ENCODE measurements around the gene SNX1. TPM values are rescaled to one million over a fixed set of nuclear protein-coding genes. Genes with fewer than 3 reads are reported as not detected.

Gene SNX1
- total RNA-seq, 1 donor from 2014 or later, result 26.5 TPM

DNA sequence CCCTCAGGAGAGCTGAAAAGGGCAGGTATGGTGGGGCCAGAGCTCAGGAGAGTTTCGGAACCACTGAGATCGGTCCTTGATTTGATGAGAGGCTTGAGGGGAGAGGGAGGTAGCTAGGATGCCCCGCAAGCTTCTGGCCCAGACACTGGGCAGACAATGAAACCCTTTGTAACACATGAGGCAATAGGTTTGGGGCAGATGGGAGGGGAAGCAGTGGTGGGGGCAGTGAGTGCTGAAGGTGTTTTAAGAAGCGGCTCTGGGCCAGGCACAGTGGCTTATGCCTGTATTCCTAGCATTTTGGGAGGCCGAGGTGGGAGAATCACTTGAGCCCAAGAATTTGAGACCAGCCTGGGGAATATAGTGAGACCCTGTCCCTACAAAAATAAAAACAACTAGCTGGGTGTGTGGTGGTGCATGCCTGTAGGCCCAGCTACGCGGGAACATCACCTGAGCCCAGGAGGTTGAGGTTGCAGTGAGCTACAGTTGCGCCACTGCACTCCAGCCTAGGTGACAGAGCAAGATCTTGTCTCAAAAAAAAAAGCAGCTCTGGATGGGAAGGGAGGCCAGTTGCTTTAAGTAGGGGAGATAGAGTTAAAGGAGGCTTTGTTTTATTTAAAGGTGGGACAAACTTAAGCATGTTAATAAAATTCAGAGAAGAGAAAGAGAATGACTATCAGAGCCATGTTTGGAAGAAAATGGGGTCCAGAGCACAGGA is 46.2 kb downstream of the SNX1 start:
- FAIRE-seq, result no peak

GRCh38 chr15:64143276-64143675 is 47.5 kb downstream of the SNX1 start:
- DNase-seq (ENCODE audit: low spot score in 2 of 2), result no peak
- FAIRE-seq, result no peak

More for the DNA sequence above, 46.2 kb downstream of the SNX1 start:
- DNase-seq (ENCODE audit: low spot score in 2 of 2), result no peak

DNA sequence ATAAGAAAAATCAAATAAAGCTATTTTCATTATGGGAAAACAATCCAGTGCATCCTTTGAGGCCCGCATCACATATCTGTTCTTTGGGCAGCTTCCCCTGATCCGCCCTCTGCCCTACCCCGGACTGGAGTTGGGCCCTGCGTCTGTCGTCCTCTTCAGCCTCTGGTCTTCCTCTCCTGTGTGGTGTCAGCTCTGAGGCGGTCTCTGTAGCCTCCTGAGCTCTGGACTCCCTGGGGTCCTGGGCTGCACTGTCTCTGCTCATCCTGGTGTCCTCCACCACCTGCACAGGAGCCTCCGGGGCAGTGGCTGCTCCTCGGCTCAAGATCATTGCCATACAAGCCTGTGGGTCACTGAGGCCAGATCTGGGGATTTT is 48.4 kb downstream of the SNX1 start:
- DNase-seq (ENCODE audit: low spot score in 2 of 2), result no peak
- no peak for FAIRE-seq

GRCh38 chr15:64144565-64145281 is 48.9 kb downstream of the SNX1 start:
- no peak for DNase-seq (ENCODE audit: low spot score in 2 of 2)
- FAIRE-seq, result no peak

GRCh38 chr15:64146041-64146440 is 50.3 kb downstream of the SNX1 start:
- FAIRE-seq, result no peak

DNA sequence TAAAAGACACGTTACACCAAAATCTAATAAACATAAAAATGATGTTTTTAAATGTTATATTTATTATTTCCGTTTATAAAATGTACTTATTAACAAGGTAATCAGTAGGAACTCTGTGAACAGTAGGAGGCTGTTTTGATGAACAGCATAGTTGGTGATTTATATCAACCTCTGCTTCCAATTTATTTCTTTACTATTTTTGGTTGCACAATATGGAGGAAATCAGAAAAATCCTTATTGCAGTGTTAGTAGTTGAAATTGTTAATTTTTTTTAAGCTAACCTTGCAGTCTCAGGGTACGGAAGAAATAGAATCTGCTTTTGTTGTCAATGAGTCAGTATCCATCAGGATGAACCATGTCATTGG is 50.7 kb downstream of the SNX1 start:
- FAIRE-seq (no peak), DNase-seq (ENCODE audit: low spot score in 2 of 2) (no peak)

More at GRCh38 chr15:64146041-64146440, 50.3 kb downstream of the SNX1 start:
- DNase-seq (ENCODE audit: low spot score in 2 of 2), result no peak

GRCh38 chr15:64146885-64147681 is 51.3 kb downstream of the SNX1 start:
- DNase-seq (ENCODE audit: low spot score in 2 of 2) (no peak), FAIRE-seq (no peak)

GRCh38 chr15:64148168-64148567 is 52.4 kb downstream of the SNX1 start:
- no peak for FAIRE-seq
- no peak for DNase-seq (ENCODE audit: low spot score in 2 of 2)

DNA sequence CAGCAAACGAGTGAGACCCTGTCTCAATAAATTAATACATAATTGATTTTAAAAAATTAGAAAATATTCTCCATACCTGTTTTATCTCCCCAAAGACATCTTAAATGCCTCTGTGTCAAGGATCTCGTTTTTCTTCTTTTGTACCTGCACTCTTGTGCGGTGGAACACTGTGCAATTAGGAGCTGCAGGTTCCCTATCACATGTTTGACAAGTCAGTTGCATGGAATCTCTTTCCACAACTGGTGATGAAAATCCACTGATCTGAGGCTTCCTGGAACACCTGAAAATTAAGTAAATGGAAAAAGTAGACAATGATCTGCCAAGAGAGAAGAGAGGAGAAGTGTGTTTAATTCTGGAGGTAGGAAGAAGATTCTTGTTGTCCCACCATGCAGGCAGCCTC is 52.8 kb downstream of the SNX1 start:
- FAIRE-seq (no peak), DNase-seq (ENCODE audit: low spot score in 2 of 2) (no peak)

- DNase-seq (ENCODE audit: low spot score in 2 of 2), result no peak
- FAIRE-seq, result no peak
Observed at GRCh38 chr15:64149424-64149823, 53.6 kb downstream of the SNX1 start.

- DNase-seq (ENCODE audit: low spot score in 2 of 2) (no peak), FAIRE-seq (no peak)
Observed at GRCh38 chr15:64149893-64150578, 54.3 kb downstream of the SNX1 start.

DNA sequence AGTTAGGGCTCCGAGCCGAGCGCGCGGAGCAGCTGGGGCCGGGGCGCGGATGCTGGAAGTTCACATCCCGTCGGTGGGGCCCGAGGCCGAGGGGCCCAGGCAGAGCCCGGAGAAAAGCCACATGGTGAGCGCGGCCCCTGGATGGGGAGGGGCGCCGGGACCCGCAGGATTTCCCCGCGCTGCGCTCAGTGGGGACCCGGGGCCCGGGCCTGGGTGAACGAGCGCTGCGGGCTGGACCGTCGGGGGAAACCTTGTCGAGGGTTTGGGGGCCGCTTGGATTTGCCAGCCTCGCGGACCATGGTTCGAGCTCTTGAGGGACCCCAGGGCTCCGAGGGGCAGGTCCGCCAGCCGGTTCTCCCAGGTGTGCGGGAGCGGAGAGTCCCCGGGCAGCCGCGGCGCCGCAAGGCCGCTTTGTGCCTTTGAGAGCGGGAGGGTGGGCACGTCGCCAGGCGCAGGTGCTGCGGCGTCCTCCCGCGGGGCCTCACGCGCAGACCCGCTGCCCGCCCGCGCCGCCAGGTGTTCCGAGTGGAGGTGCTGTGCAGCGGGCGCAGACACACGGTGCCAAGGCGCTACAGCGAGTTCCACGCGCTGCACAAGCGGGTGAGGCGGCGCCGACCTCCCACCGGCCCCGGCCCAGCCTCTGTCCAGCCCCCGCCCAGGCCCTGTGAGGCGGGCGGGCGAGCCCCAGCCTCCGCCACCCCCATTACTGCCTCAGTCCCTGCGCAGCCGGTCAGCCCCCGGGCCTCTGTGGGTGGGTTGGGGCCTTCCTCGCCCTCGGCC is 56.1 kb downstream of the SNX1 start, which contains the start of gene SNX22:
Gene SNX22 (plus strand): TSS at position 5 of the 780 bp plus-strand sequence. CDS start 45 bp downstream, at position 50.
- DNase-seq (ENCODE audit: low spot score in 2 of 2), result peak in 1 of 2 donors; percentile 57
- FAIRE-seq, result no peak

DNA sequence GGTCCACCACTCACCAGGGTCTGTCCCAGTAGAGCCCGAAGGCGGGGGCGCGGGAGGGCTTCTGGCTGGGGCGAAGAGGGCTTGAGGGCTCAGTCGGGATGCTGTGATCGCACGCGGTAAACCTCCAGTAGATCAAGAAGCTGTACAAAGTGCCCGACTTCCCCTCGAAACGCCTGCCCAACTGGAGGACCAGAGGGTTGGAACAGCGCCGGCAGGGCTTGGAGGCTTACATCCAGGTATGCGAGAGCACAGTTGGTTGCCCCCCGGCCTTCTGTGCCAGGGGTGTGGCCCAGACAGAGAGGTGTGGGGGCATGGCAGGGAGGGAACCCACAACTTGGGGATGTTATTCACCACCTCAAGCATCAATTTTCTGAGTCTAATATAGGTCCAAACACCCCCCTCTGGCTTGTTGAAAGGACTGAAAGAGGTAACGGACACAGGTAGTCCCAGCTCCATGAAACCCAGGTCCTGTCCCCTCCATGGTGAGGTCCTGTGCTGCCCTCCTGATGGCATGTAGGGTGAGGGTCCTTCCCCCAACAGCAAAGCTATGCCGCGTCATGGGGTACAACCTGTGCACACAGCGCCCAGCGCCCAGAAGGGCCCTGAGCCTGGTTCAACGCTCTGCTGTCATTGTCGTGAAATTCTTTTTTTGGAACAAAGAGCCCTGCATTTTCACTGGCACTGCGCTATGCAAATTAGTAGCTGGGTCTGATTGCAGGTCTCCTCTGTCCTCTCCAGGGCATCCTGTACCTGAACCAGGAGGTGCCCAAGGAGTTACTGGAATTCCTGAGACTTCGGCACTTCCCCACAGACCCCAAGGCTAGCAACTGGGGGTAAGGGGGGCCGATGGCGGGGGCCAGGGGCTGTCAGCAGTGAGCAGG is 57.0 kb downstream of the SNX1 start:
- DNase-seq (ENCODE audit: low spot score in 2 of 2) (no peak), FAIRE-seq (no peak)

- peak; percentile 90 to 94 for DNase-seq (ENCODE audit: low spot score in 2 of 2)
- no peak for FAIRE-seq
Observed at GRCh38 chr15:64153480-64154367, 57.9 kb downstream of the SNX1 start.

- FAIRE-seq (no peak), DNase-seq (ENCODE audit: low spot score in 2 of 2) (no peak)
Observed at GRCh38 chr15:64155802-64156651, 60.2 kb downstream of the SNX1 start.

DNA sequence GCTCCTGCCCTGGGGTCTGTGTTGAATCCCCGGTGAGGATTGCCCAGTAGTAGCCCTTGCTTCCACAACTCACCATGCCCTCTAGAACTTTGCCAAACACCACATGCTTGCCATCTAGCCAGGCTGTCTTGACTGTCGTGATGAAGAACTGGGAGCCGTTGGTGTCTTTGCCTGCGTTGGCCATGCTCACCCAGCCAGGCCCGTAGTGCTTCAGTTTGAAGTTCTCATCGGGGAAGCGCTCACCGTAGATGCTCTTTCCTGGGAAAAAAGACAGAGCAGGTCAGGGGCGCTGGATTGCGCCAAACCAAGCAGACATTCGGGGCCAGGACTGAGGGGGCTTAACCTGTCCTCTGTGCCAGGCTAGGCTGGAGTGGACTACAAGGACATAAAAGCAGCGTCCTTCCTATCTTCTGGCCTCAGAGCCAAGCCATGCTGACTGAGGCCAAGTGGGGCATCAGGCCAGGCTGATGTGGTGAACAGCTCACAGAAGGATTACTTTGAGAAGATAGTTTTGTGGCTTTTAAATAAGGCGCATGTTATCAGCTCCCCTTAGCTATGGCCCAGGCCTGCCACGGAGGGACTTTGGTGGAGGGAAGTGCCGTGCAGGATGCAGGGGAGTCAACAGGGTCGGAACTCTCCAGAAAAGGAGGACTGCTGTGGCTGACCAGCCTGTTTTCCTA is 61.0 kb downstream of the SNX1 start:
- FAIRE-seq (no peak), DNase-seq (ENCODE audit: low spot score in 2 of 2) (no peak)
